Measurements from ENCODE around the gene RPS10. TPM values are rescaled to one million over a fixed set of nuclear protein-coding genes. Genes with fewer than 3 reads are reported as not detected.

The RPS10 gene
- polyA plus RNA-seq, 1 donor from 2014 or later: 3,258 TPM

GRCh38 chr6:34463299-34463698, 37.4 kb upstream of the RPS10 start:
- H3K9me2 ChIP-seq (ENCODE audit: insufficient read depth, low read length): no peaks in the 10 kb centered on the region
- no peaks in the 10 kb centered on the region for H3K9me3 ChIP-seq (ENCODE audit: low read length)
- TF ChIP-seq REST (IDR thresholded peaks at IDR 0.05; ENCODE audit: borderline replicate concordance) (no peak), TAF1 (IDR thresholded peaks at IDR 0.05; ENCODE audit: low read depth) (no peak), SMC3 (conservative IDR thresholded peaks at IDR 0.05; ENCODE audit: poor library complexity) (no peak), EP300 (conservative IDR thresholded peaks at IDR 0.05; ENCODE audit: poor library complexity, severe bottlenecking) (no peak), POLR2AphosphoS5 (IDR thresholded peaks at IDR 0.05) (no peak), CTCF (IDR thresholded peaks at IDR 0.05; ENCODE audit: poor library complexity, severe bottlenecking) (no peak), EZH2 (IDR thresholded peaks at IDR 0.05; ENCODE audit: borderline replicate concordance, insufficient read depth, low read length, poor library complexity, severe bottlenecking) (no peak), RAD21 (conservative IDR thresholded peaks at IDR 0.05) (no peak), MXI1 (conservative IDR thresholded peaks at IDR 0.05; ENCODE audit: poor library complexity, severe bottlenecking) (no peak)
- H4K20me1 ChIP-seq (ENCODE audit: insufficient read depth): no peaks in the 10 kb centered on the region
- no peak overlapping the region for H2AFZ ChIP-seq (ENCODE audit: low read depth, low read length)
- no peak overlapping the region for H3K27ac ChIP-seq (ENCODE audit: low read length)
- H3K4me3 ChIP-seq (ENCODE audit: low read length): no peak overlapping the region
- H3F3A ChIP-seq (ENCODE audit: insufficient read depth, low read length, poor library complexity, severe bottlenecking): no peaks in the 10 kb centered on the region
- no peaks in the 10 kb centered on the region for H3K36me3 ChIP-seq (ENCODE audit: insufficient read depth, low read length)
- peaks cover 9% of the 10 kb centered on the region for H3K27me3 ChIP-seq (ENCODE audit: insufficient read depth, low read depth, low read length)
- no peak overlapping the region for H3K9ac ChIP-seq (ENCODE audit: low read length)
- no peaks in the 10 kb centered on the region for H3K79me2 ChIP-seq (replicated peaks; ENCODE audit: insufficient read depth, low read length)
- H3K4me2 ChIP-seq (ENCODE audit: low read length): no peak overlapping the region

- Histone ChIP-seq H2AFZ (ENCODE audit: low read depth, low read length) (no peak overlapping the region), H3F3A (ENCODE audit: insufficient read depth, low read length, poor library complexity, severe bottlenecking) (no peaks in the 10 kb centered on the region), H3K4me3 (ENCODE audit: low read length) (no peak overlapping the region), H3K27me3 (ENCODE audit: insufficient read depth, low read depth, low read length) (peaks cover 9% of the 10 kb centered on the region), H3K36me3 (ENCODE audit: insufficient read depth, low read length) (no peaks in the 10 kb centered on the region), H4K20me1 (ENCODE audit: insufficient read depth) (no peaks in the 10 kb centered on the region), H3K9me2 (ENCODE audit: insufficient read depth, low read length) (no peaks in the 10 kb centered on the region), H3K4me2 (ENCODE audit: low read length) (no peak overlapping the region), H3K9me3 (ENCODE audit: low read length) (no peaks in the 10 kb centered on the region), H3K9ac (ENCODE audit: low read length) (no peak overlapping the region), H3K79me2 (replicated peaks; ENCODE audit: insufficient read depth, low read length) (no peaks in the 10 kb centered on the region), H3K27ac (ENCODE audit: low read length) (no peak overlapping the region)
- no peak for TF ChIP-seq REST (IDR thresholded peaks at IDR 0.05; ENCODE audit: borderline replicate concordance)
- no peak for TF ChIP-seq POLR2AphosphoS5 (IDR thresholded peaks at IDR 0.05)
- TF ChIP-seq MXI1 (conservative IDR thresholded peaks at IDR 0.05; ENCODE audit: poor library complexity, severe bottlenecking): no peak
- TF ChIP-seq EP300 (conservative IDR thresholded peaks at IDR 0.05; ENCODE audit: poor library complexity, severe bottlenecking): no peak
- no peak for TF ChIP-seq TAF1 (IDR thresholded peaks at IDR 0.05; ENCODE audit: low read depth)
- TF ChIP-seq EZH2 (IDR thresholded peaks at IDR 0.05; ENCODE audit: borderline replicate concordance, insufficient read depth, low read length, poor library complexity, severe bottlenecking): no peak
- no peak for TF ChIP-seq CTCF (IDR thresholded peaks at IDR 0.05; ENCODE audit: poor library complexity, severe bottlenecking)
- TF ChIP-seq SMC3 (conservative IDR thresholded peaks at IDR 0.05; ENCODE audit: poor library complexity): no peak
- no peak for TF ChIP-seq RAD21 (conservative IDR thresholded peaks at IDR 0.05)
Observed at GRCh38 chr6:34462551-34462971, 36.7 kb upstream of the RPS10 start.

Data from neural cell (in vitro differentiated cells).